AG04450 (cell line): ENCODE data around the gene FN1. TPM values are rescaled to one million over a fixed set of nuclear protein-coding genes. Genes with fewer than 3 reads are reported as not detected.

Source experiments
- CTCF ChIA-PET: fragments of 300-600, 350-600 bp; formaldehyde crosslinking; extraction: SDS; loops from one replicate; lab custom pipeline; 2022; ENCODE audit warnings: antibody characterized with exemption, inconsistent platforms; lab: Charles Lee
- POLR2A ChIA-PET: fragments of 350-600 bp; formaldehyde crosslinking; extraction: SDS; loops from one replicate; lab custom pipeline; 2021; ENCODE audit warnings: antibody characterized with exemption, inconsistent platforms; lab: Yijun Ruan, JAX
- DNase-seq: peaks from one replicate; pipeline ENCODE4 v3.0.0-alpha.2; 2011; ENCODE audit warnings: low read depth, low spot score
- H3K27ac ChIP-seq: one replicate; pipeline ENCODE4 v1.5.1; 2012; ENCODE audit warnings: low read depth, low read length, control low read depth
- H3K27me3 ChIP-seq: one replicate; pipeline ENCODE4 v1.6.0; 2012; ENCODE audit warnings: low read length; ENCODE audit not compliant: control insufficient read depth, insufficient read depth
- H3K4me3 ChIP-seq: 2 replicates; pipeline ENCODE4 v1.5.1; 2011; ENCODE audit warnings: mild to moderate bottlenecking, low read depth, low read length, control low read depth
- H3K9me3 ChIP-seq: 2 replicates; pipeline ENCODE4 v1.5.1; 2012; ENCODE audit warnings: low read length; ENCODE audit not compliant: control insufficient read depth, insufficient read depth
- polyA plus RNA-seq: library from polyadenylated mRNA; depleted of rRNA; stranded (reverse); fragments of >200 nt; gene quantifications from 2 replicates; pipeline ENCODE4 v1.2.3, GENCODE V29; 2011
- TF ChIP-seq, protein P1 (sequence below): IDR thresholded peaks from 2 replicates; pipeline ENCODE4 v1.5.1; 2011; ENCODE audit warnings: low read depth, low read length, control low read depth, inconsistent platforms

FN1 gene
- polyA plus RNA-seq, 1 experiment, result 6,646 TPM

DNA sequence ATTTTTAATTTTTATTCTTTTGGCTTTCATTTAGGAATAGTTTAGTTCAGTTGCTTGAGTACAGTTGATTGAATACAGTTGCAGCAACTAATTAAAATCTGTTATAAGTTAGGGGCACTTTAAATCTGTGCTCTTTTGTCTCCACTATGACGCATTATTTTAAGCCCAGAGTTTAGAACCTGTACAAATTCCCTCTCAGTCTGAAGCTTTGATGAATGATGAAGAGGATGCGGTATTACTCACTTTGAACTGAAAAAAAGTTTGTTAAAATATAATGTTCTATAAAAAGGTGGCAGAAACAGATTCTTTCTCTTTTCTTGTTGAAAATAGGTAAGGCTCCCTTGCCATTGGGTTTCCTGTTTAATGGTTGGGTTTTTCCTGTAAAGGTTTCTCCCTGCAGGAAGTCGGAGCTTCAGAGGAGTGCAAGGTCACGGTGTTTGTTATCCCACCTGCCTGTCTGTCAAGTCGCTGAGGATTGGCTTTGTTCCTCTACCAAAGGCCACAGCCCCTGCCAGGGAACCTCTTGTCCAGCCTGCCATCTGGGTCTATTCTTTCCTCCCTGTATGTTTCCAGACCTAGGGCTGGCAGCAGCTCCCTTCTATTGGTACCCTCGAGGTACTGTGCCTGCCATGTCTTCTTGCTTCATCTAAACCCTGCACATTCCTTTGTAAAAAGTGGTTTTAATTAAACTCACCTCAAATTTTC is 43.8 kb upstream of the FN1 start:
- no peak for DNase-seq
- POLR2A ChIA-PET, result no interaction called here
- CTCF ChIA-PET, result no interaction called here
- Histone ChIP-seq H3K4me3 (no peak overlapping the region), H3K9me3 (no peaks in the 10 kb centered on the region), H3K27ac (no peak overlapping the region), H3K27me3 (no peaks in the 10 kb centered on the region)
- TF ChIP-seq, protein P1, sequence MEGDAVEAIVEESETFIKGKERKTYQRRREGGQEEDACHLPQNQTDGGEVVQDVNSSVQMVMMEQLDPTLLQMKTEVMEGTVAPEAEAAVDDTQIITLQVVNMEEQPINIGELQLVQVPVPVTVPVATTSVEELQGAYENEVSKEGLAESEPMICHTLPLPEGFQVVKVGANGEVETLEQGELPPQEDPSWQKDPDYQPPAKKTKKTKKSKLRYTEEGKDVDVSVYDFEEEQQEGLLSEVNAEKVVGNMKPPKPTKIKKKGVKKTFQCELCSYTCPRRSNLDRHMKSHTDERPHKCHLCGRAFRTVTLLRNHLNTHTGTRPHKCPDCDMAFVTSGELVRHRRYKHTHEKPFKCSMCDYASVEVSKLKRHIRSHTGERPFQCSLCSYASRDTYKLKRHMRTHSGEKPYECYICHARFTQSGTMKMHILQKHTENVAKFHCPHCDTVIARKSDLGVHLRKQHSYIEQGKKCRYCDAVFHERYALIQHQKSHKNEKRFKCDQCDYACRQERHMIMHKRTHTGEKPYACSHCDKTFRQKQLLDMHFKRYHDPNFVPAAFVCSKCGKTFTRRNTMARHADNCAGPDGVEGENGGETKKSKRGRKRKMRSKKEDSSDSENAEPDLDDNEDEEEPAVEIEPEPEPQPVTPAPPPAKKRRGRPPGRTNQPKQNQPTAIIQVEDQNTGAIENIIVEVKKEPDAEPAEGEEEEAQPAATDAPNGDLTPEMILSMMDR, result no peak

DNA sequence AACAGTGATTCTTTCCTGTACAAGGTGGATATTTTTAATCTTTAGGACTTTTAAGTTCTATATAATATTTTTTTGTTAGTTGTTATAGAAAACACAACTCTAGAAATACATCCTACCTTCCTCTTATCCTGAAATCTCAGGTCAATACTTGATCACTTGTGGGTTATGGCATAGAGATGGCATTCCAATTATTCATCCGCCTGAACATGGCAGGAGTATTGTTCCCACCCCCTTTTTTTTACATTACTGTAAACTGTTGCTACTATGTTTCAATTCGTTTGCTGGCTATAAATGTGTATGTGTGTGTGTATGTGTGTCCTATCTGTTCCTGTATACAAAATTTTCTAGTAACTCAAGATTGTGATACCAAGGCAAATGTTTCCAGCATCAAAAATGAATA is 43.3 kb upstream of the FN1 start:
- no peaks in the 10 kb centered on the region for H3K27me3 ChIP-seq
- no peak overlapping the region for H3K4me3 ChIP-seq
- DNase-seq, result no peak
- TF ChIP-seq, protein P1, result no peak
- POLR2A ChIA-PET, result no interaction called here
- H3K9me3 ChIP-seq, result no peaks in the 10 kb centered on the region
- no peak overlapping the region for H3K27ac ChIP-seq
- CTCF ChIA-PET, result no interaction called here

DNA sequence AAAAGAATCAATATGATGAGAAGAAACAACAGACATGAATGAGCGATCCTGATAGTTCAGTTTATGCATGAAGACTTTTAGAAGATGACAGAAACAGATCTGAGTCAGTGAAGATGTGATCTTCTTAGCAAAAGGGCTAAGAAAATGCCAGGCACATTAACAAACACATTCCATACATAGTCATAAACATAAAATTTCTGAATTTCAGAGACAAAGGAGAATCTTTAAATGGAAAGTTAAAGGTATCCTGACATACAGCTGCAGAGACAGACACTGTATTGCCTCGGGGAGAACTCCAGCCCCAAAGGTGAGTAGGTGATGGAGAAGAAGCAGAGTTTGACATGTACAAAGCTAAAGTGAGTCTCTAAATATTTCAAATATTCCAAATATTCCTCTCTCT is 40.6 kb upstream of the FN1 start:
- DNase-seq, result no peak
- ChIA-PET POLR2A (no interaction called here), CTCF (no interaction called here)
- TF ChIP-seq, protein P1, result no peak
- Histone ChIP-seq H3K4me3 (no peak overlapping the region), H3K27me3 (no peaks in the 10 kb centered on the region), H3K27ac (no peak overlapping the region), H3K9me3 (no peaks in the 10 kb centered on the region)

DNA sequence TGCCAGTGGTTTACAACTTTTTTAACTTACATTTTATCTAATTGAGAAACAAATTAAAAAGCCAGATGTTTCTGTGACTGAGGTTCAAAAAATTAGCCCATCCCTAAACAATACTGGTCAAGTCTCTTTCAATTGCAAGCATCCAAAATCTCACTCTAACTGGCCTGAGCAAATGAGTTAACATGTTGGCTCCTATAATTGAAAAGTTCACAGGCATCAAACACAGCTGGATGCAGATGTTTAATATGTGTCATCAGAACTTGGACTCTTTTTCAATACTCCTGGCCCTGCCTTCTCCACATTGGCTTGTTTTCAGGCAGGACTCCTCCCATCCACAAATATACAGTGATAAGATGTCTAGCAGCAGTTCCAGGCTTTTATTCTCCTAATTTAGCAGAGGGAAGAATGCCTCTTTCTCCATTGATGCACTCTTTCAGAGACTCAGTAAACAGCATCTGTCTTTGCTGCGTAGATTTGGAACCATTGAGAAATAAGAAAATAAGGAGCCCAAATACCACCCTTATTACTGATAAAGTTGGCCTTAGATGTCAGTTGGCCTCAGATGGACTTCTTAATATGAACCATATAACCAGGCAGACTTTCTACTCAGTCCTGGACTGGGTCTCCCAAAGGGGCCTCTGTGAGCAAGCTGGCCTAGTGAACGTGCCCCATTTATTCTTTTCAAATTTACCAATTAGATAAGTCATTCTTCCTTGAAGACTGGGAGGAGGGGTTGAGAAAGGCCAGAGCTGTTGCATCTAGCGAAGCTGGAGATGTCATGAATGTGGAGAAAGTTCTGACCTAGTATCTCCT is 30.4 kb upstream of the FN1 start:
- Histone ChIP-seq H3K9me3 (no peaks in the 10 kb centered on the region), H3K4me3 (no peak overlapping the region), H3K27me3 (no peaks in the 10 kb centered on the region), H3K27ac (no peak overlapping the region)
- ChIA-PET POLR2A (no interaction called here), CTCF (interaction anchor here (1.7 to 2.0 kb wide), 2 partner anchors 12 kb away, joined by 6 read pairs; no protein-coding TSS in a partner anchor)
- TF ChIP-seq, protein P1, result no peak
- DNase-seq, result no peak

DNA sequence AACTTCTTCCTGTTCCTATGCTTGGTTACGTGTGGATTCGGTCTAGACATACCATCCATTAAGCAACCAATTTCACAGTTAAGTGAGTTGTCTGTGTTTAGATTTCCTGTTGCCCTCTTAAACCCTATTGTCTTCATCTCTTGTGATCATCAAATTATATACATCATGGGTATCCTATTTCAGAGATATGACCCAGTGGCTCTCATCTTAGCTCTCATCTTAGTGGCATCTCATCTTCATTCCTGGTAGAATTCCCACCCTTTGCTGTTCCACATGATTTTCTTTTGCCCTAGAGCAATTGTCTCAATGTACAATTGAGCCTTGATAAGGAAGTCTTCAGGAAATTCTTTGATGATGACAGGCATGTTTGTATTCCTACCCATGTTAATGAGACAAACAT is 29.4 kb upstream of the FN1 start:
- Histone ChIP-seq H3K9me3 (no peaks in the 10 kb centered on the region), H3K27ac (no peak overlapping the region), H3K27me3 (no peaks in the 10 kb centered on the region), H3K4me3 (no peak overlapping the region)
- ChIA-PET POLR2A (interaction anchor here (0.6 kb wide), 1 partner anchor 75 kb away, joined by 3 read pairs; no protein-coding TSS in a partner anchor), CTCF (interaction anchor here (1.7 kb wide), 1 partner anchor 11 kb away, joined by 6 read pairs; no protein-coding TSS in a partner anchor)
- DNase-seq, result no peak
- TF ChIP-seq, protein P1, result no peak
